GM23338 (cell line): Measurements from ENCODE around the gene SORCS3. TPM values are rescaled to one million over a fixed set of nuclear protein-coding genes. Genes with fewer than 3 reads are reported as not detected.

Experiments
- ATAC-seq: fragments of 200-7000 bp; cut with Tn5 transposase; 3 replicates; pipeline ENCODE4 v1.9.1; 2020
- DNase-seq: peaks from one replicate; pipeline ENCODE4 v3.0.0-alpha.2; 2015; ENCODE audit warnings: low spot score
- H2AFZ ChIP-seq: fragments of 200-600 bp; sonication (generic); 2 replicates; pipeline ENCODE4 v1.8.0; 2016; ENCODE audit warnings: antibody characterized with exemption, mild to moderate bottlenecking, moderate library complexity
- H3F3A ChIP-seq: fragments of 200-600 bp; sonication (generic); replicated peaks from 2 replicates; pipeline ENCODE4 v1.8.0; 2017; ENCODE audit warnings: antibody characterized with exemption, mixed run types, low read depth
- H3K27ac ChIP-seq: fragments of 200-600 bp; sonication (generic); 2 replicates; pipeline ENCODE4 v1.6.1; 2016; ENCODE audit warnings: low read depth
- H3K27me3 ChIP-seq: fragments of 200-600 bp; sonication (generic); 2 replicates; pipeline ENCODE4 v1.8.0; 2016; ENCODE audit warnings: mild to moderate bottlenecking, mixed run types, moderate library complexity; ENCODE audit not compliant: insufficient read depth
- H3K36me3 ChIP-seq: fragments of 200-600 bp; sonication (generic); 2 replicates; pipeline ENCODE4 v1.8.0; 2016; ENCODE audit warnings: mild to moderate bottlenecking; ENCODE audit not compliant: insufficient read depth
- H3K4me1 ChIP-seq: fragments of 200-600 bp; sonication (generic); 2 replicates; pipeline ENCODE4 v1.8.0; 2016; ENCODE audit warnings: mild to moderate bottlenecking, moderate library complexity; ENCODE audit not compliant: insufficient read depth
- H3K4me2 ChIP-seq: fragments of 200-600 bp; sonication (generic); 2 replicates; pipeline ENCODE4 v1.7.1; 2017; ENCODE audit warnings: mixed run types
- H3K4me3 ChIP-seq: fragments of 200-600 bp; sonication (generic); 2 replicates; pipeline ENCODE4 v1.6.1; 2016; ENCODE audit warnings: mixed run types
- H3K79me2 ChIP-seq: fragments of 200-600 bp; sonication (generic); replicated peaks from 2 replicates; pipeline ENCODE4 v1.8.0; 2017; ENCODE audit warnings: mild to moderate bottlenecking; ENCODE audit not compliant: insufficient read depth
- H3K9me2 ChIP-seq: fragments of 200-600 bp; sonication (generic); 2 replicates; pipeline ENCODE4 v1.8.0; 2017; ENCODE audit not compliant: insufficient read depth
- H4K20me1 ChIP-seq: fragments of 200-600 bp; sonication (generic); replicated peaks from 2 replicates; pipeline ENCODE4 v1.8.0; 2017; ENCODE audit warnings: mild to moderate bottlenecking; ENCODE audit not compliant: insufficient read depth
- H3K27ac Mint-ChIP-seq: 2 replicates; pipeline ENCODE4 v1.8.0; 2020; ENCODE audit warnings: inconsistent platforms, mild to moderate bottlenecking, moderate library complexity, mixed read lengths
- H3K27me3 Mint-ChIP-seq: 3 replicates; pipeline ENCODE4 v1.8.0; 2022; ENCODE audit warnings: low read depth, mild to moderate bottlenecking, moderate library complexity, mixed read lengths, inconsistent platforms; ENCODE audit not compliant: insufficient read depth, poor library complexity
- H3K36me3 Mint-ChIP-seq: 3 replicates; pipeline ENCODE4 v1.8.0; 2021; ENCODE audit warnings: low read depth, mild to moderate bottlenecking, inconsistent platforms, moderate library complexity, mixed read lengths
- H3K4me1 Mint-ChIP-seq: 3 replicates; pipeline ENCODE4 v1.8.0; 2020; ENCODE audit warnings: mild to moderate bottlenecking, inconsistent platforms, mixed read lengths
- H3K4me3 Mint-ChIP-seq: 3 replicates; pipeline ENCODE4 v1.8.0; 2021; ENCODE audit warnings: moderate library complexity, mild to moderate bottlenecking, inconsistent platforms, mixed read lengths
- H3K9me3 Mint-ChIP-seq: 3 replicates; pipeline ENCODE4 v1.8.0; 2020; ENCODE audit warnings: moderate library complexity, mild to moderate bottlenecking, inconsistent platforms, mixed read lengths
- CREB1 ChIP-seq: fragments of 250-450 bp; sonication (Bioruptor Pico); IDR thresholded peaks from 2 replicates; pipeline ENCODE4 v1.5.0; 2020; ENCODE audit warnings: low read depth, mild to moderate bottlenecking, moderate library complexity
- ETS1 ChIP-seq: IDR thresholded peaks from 2 replicates; pipeline ENCODE4 v1.6.1; 2016; ENCODE audit warnings: antibody characterized with exemption
- JUNB ChIP-seq: IDR thresholded peaks from one replicate; pipeline ENCODE4 v1.6.1; 2016; ENCODE audit warnings: antibody characterized with exemption; ENCODE audit not compliant: unreplicated experiment
- NANOG ChIP-seq: IDR thresholded peaks from 2 replicates; pipeline ENCODE4 v1.6.1; 2016; ENCODE audit warnings: antibody characterized with exemption, borderline replicate concordance
- POLR2AphosphoS5 ChIP-seq: IDR thresholded peaks from 2 replicates; pipeline ENCODE4 v1.6.1; 2016; ENCODE audit warnings: antibody characterized with exemption, low read depth
- STAT1 ChIP-seq: IDR thresholded peaks from one replicate; pipeline ENCODE4 v1.6.1; 2016; ENCODE audit warnings: antibody characterized with exemption; ENCODE audit not compliant: unreplicated experiment
- ZNF114 ChIP-seq: fragments of 250-450 bp; sonication (Bioruptor Pico); IDR thresholded peaks from 2 replicates; pipeline ENCODE4 v1.5.0; 2020; ENCODE audit warnings: mild to moderate bottlenecking, moderate library complexity
- ZNF331 ChIP-seq: fragments of 250-450 bp; sonication (Bioruptor Pico); IDR thresholded peaks from 2 replicates; pipeline ENCODE4 v1.5.0; 2020; ENCODE audit warnings: low read depth, mild to moderate bottlenecking, moderate library complexity
- ZNF462 ChIP-seq: fragments of 250-450 bp; sonication (Bioruptor Pico); IDR thresholded peaks from 2 replicates; pipeline ENCODE4 v1.5.0; 2020; ENCODE audit warnings: mild to moderate bottlenecking, moderate library complexity
- polyA plus RNA-seq: library from polyadenylated mRNA; unstranded; fragments of >200 nt; fragmentation: Nextera tagmentation; extraction: Ambion mirVana; gene quantifications from 2 replicates; pipeline ENCODE4 v1.2.1, GENCODE V29; 2016
- total RNA-seq: library from RNA; depleted of rRNA; stranded (reverse); fragments of >200 nt; shearing (Covaris generic); gene quantifications from 2 replicates; pipeline ENCODE4 v1.2.3, GENCODE V29; 2014
- TF ChIP-seq, protein P1 (sequence below): IDR thresholded peaks from one replicate; pipeline ENCODE4 v1.6.1; 2018; ENCODE audit warnings: antibody characterized with exemption; ENCODE audit not compliant: unreplicated experiment

The SORCS3 gene
- total and polyA plus RNA-seq, 2 experiments from 2014 or later: 0.37 to 1.4 TPM

DNA sequence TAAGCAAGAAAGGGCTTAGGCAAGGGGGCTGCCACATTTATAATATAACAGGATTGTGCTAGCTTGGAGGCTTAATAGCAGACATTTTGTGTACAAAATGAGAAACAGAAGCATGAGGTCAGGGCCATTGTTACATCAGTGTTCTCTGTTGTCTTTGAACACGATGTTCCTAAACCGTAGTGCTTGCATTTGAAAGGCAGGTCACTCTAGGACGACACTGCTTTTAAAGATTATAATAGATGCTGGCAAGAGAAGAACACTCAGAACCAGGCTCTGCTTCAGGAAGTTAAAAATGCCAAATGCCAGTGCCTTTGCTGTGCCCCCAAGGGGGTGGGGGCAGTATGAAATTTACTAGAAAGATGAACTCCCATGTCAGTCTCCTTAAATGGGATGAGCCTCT, 91.1 kb downstream of the SORCS3 start (continued):
- TF ChIP-seq JUNB: no peak
- no peak for TF ChIP-seq ETS1
- no peak for TF ChIP-seq CREB1 (CRISPR knock-in tag)
- no peak for TF ChIP-seq ZNF114
- TF ChIP-seq, protein P1, sequence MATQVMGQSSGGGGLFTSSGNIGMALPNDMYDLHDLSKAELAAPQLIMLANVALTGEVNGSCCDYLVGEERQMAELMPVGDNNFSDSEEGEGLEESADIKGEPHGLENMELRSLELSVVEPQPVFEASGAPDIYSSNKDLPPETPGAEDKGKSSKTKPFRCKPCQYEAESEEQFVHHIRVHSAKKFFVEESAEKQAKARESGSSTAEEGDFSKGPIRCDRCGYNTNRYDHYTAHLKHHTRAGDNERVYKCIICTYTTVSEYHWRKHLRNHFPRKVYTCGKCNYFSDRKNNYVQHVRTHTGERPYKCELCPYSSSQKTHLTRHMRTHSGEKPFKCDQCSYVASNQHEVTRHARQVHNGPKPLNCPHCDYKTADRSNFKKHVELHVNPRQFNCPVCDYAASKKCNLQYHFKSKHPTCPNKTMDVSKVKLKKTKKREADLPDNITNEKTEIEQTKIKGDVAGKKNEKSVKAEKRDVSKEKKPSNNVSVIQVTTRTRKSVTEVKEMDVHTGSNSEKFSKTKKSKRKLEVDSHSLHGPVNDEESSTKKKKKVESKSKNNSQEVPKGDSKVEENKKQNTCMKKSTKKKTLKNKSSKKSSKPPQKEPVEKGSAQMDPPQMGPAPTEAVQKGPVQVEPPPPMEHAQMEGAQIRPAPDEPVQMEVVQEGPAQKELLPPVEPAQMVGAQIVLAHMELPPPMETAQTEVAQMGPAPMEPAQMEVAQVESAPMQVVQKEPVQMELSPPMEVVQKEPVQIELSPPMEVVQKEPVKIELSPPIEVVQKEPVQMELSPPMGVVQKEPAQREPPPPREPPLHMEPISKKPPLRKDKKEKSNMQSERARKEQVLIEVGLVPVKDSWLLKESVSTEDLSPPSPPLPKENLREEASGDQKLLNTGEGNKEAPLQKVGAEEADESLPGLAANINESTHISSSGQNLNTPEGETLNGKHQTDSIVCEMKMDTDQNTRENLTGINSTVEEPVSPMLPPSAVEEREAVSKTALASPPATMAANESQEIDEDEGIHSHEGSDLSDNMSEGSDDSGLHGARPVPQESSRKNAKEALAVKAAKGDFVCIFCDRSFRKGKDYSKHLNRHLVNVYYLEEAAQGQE: no peak
- TF ChIP-seq ZNF331: no peak

DNA sequence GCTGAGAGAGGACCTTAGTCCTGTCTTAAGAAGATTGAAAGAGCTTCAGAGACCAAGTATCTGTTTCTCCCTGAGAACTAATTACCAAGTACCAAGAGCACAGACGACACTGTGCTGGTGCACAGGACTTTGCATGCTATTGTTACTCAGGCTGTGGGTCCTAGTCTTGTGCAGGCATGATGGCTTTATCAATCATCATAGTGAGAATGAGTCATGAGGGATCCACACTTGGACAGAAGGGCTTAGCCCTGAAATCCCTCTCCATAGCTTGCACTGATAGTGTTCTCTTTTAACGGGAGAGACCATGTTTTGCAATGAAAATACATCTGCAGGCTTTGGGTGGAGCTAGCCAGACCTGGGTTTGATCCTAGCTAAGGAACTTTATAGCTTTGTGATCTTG, 93.3 kb downstream of the SORCS3 start:
- ATAC-seq (no peak), DNase-seq (no peak)
- H3K4me3 Mint-ChIP-seq: peak overlapping the region; percentile 40; the same call in 1 of the 3 replicates
- TF ChIP-seq ZNF462 (CRISPR knock-in tag): no peak
- no peak for TF ChIP-seq ZNF114
- TF ChIP-seq STAT1: no peak
- no peak for TF ChIP-seq POLR2AphosphoS5
- TF ChIP-seq JUNB: no peak
- no peak for TF ChIP-seq NANOG
- TF ChIP-seq, protein P1: no peak

More for the DNA sequence above, 93.3 kb downstream of the SORCS3 start:
- Mint-ChIP-seq H3K27ac (no peak overlapping the region), H3K36me3 (no peaks in the 10 kb centered on the region), H3K27me3 (peaks cover 4% of the 10 kb centered on the region), H3K4me1 (peaks cover 29% of the 10 kb centered on the region), H3K9me3 (no peaks in the 10 kb centered on the region)
- Histone ChIP-seq H3K4me1 (peaks cover 7% of the 10 kb centered on the region), H3K36me3 (no peaks in the 10 kb centered on the region), H3K9me2 (peaks cover 5% of the 10 kb centered on the region; the same call in 1 of the 2 replicates), H3K27me3 (no peaks in the 10 kb centered on the region), H2AFZ (peak overlapping the region; percentile 25), H4K20me1 (no peaks in the 10 kb centered on the region), H3F3A (no peaks in the 10 kb centered on the region), H3K4me3 (no peak overlapping the region), H3K79me2 (no peaks in the 10 kb centered on the region), H3K27ac (no peak overlapping the region), H3K4me2 (no peak overlapping the region)
